ENCODE data around the gene AGPAT4.

Gene AGPAT4

GRCh38 chr6:161166176-161166575 lies 107.7 kb downstream of the AGPAT4 start:
- no peak for DNase-seq (ENCODE audit: low read depth, low spot score)

GRCh38 chr6:161164182-161164625 lies 109.7 kb downstream of the AGPAT4 start:
- no peak for DNase-seq (ENCODE audit: low read depth, low spot score)

- peak; percentile 38 for DNase-seq (ENCODE audit: low read depth, low spot score)
These were observed 110.2 kb downstream of the AGPAT4 start for GRCh38 chr6:161163466-161164181.

GRCh38 chr6:161162722-161163121 lies 111.1 kb downstream of the AGPAT4 start:
- DNase-seq (ENCODE audit: low read depth, low spot score): no peak

GRCh38 chr6:161161889-161162624 lies 111.8 kb downstream of the AGPAT4 start:
- DNase-seq (ENCODE audit: low read depth, low spot score): no peak

GRCh38 chr6:161161121-161161520 lies 112.7 kb downstream of the AGPAT4 start:
- no peak for DNase-seq (ENCODE audit: low read depth, low spot score)

- DNase-seq (ENCODE audit: low read depth, low spot score): no peak
These were observed 119.0 kb downstream of the AGPAT4 start for GRCh38 chr6:161154796-161155335.

- no peak for DNase-seq (ENCODE audit: low read depth, low spot score)
These were observed 120.1 kb downstream of the AGPAT4 start for GRCh38 chr6:161153725-161154124.

GRCh38 chr6:161152907-161153662 lies 120.8 kb downstream of the AGPAT4 start:
- DNase-seq (ENCODE audit: low read depth, low spot score): no peak

- DNase-seq (ENCODE audit: low read depth, low spot score): no peak
These were observed 121.4 kb downstream of the AGPAT4 start for GRCh38 chr6:161152527-161152862.

- no peak for DNase-seq (ENCODE audit: low read depth, low spot score)
These were observed 122.0 kb downstream of the AGPAT4 start for GRCh38 chr6:161151660-161152526.

GRCh38 chr6:161151059-161151645 lies 122.7 kb downstream of the AGPAT4 start:
- DNase-seq (ENCODE audit: low read depth, low spot score): no peak

GRCh38 chr6:161150566-161150965 lies 123.3 kb downstream of the AGPAT4 start:
- DNase-seq (ENCODE audit: low read depth, low spot score): no peak

- DNase-seq (ENCODE audit: low read depth, low spot score): no peak
These were observed 123.7 kb downstream of the AGPAT4 start for GRCh38 chr6:161150136-161150535.

- no peak for DNase-seq (ENCODE audit: low read depth, low spot score)
These were observed 130.0 kb downstream of the AGPAT4 start for GRCh38 chr6:161143663-161144430.

- DNase-seq (ENCODE audit: low read depth, low spot score): no peak
These were observed 130.9 kb downstream of the AGPAT4 start for GRCh38 chr6:161142957-161143296.

- DNase-seq (ENCODE audit: low read depth, low spot score): no peak
These were observed 132.7 kb downstream of the AGPAT4 start for GRCh38 chr6:161141173-161141572.

GRCh38 chr6:161140554-161140875 lies 133.3 kb downstream of the AGPAT4 start:
- DNase-seq (ENCODE audit: low read depth, low spot score): no peak

GRCh38 chr6:161139766-161140553 lies 133.9 kb downstream of the AGPAT4 start:
- no peak for DNase-seq (ENCODE audit: low read depth, low spot score)

All from iPS DF 19.7 (cell line).